Muscle of leg (tissue), 11 donors: ENCODE data around the gene LRRFIP1. TPM values are rescaled to one million over a fixed set of nuclear protein-coding genes. Genes with fewer than 3 reads are reported as not detected.

Experiments used
- DNase-seq: peaks from one replicate; pipeline ENCODE4 v3.0.0; 2013
- H3K27ac ChIP-seq: one replicate; pipeline ENCODE4 v1.5.1; 2013; ENCODE audit warnings: mild to moderate bottlenecking, low read length, control low read depth
- H3K27me3 ChIP-seq: one replicate; pipeline ENCODE4 v1.6.1; 2013; ENCODE audit warnings: low read length; ENCODE audit not compliant: control insufficient read depth, insufficient read depth
- H3K36me3 ChIP-seq: one replicate; pipeline ENCODE4 v1.6.1; 2013; ENCODE audit warnings: low read length; ENCODE audit not compliant: control insufficient read depth, insufficient read depth
- H3K4me1 ChIP-seq: one replicate; pipeline ENCODE4 v1.6.1; 2013; ENCODE audit warnings: low read length; ENCODE audit not compliant: control insufficient read depth, insufficient read depth
- H3K4me3 ChIP-seq: one replicate; pipeline ENCODE4 v1.5.1; 2013; ENCODE audit warnings: low read length, control low read depth
- H3K9me3 ChIP-seq: replicated peaks from 2 replicates; pipeline ENCODE4 v1.6.1; 2013; ENCODE audit warnings: low read depth, low read length; ENCODE audit not compliant: control insufficient read depth
- WGBS: methylation state at CpG from one replicate; pipeline ENCODE4 v1.1.5; 2013; ENCODE audit warnings: missing lambda C conversion rate; ENCODE audit not compliant: insufficient coverage; 5-methylcytosine and 5-hydroxymethylcytosine counted together
- polyA plus RNA-seq, 8 donors: library from polyadenylated mRNA; unstranded; fragments of 120-200 nt; gene quantifications; one replicate each; pipeline versions ENCODE4 v1.2.1 to v1.2.3, GENCODE V29; 2013; ENCODE audit warnings: inconsistent platforms in 1 of 8, low replicate concordance in 1 of 8; ENCODE audit not compliant: insufficient read length in 8 of 8, insufficient read depth in 1 of 8
- total RNA-seq: library from RNA; stranded (reverse); fragments of 120-200 nt; gene quantifications from one replicate; pipeline ENCODE4 v1.2.4, GENCODE V29; 2013

LRRFIP1 gene
- total and polyA plus RNA-seq, 9 donors, result 95.1 to 182 (median 113) TPM

GRCh38 chr2:237801466-237801865 lies 174.1 kb downstream of the LRRFIP1 start:
- Histone ChIP-seq H3K36me3 (no peaks in the 10 kb centered on the region), H3K27ac (no peak overlapping the region), H3K4me3 (no peak overlapping the region), H3K27me3 (no peaks in the 10 kb centered on the region), H3K9me3 (peaks cover 7% of the 10 kb centered on the region), H3K4me1 (no peaks in the 10 kb centered on the region)
- no CpG with 5 or more reads among the region's 2 CpGs for WGBS
- no peak for DNase-seq

GRCh38 chr2:237806334-237806733 lies 178.9 kb downstream of the LRRFIP1 start:
- Histone ChIP-seq H3K36me3 (no peaks in the 10 kb centered on the region), H3K27ac (no peak overlapping the region), H3K4me1 (no peaks in the 10 kb centered on the region), H3K9me3 (no peaks in the 10 kb centered on the region), H3K27me3 (peaks cover 4% of the 10 kb centered on the region), H3K4me3 (no peak overlapping the region)
- WGBS, result 25% methylated on average over 1 of the region's 2 CpGs
- peak; percentile 54 for DNase-seq

- H3K27ac ChIP-seq, result no peak overlapping the region
- DNase-seq, result no peak
- no peak overlapping the region for H3K4me3 ChIP-seq
- no peaks in the 10 kb centered on the region for H3K36me3 ChIP-seq
- H3K27me3 ChIP-seq, result peaks cover under 1% of the 10 kb centered on the region
- no peaks in the 10 kb centered on the region for H3K4me1 ChIP-seq
- WGBS, result no CpG with 5 or more reads among the region's 1 CpG
- no peaks in the 10 kb centered on the region for H3K9me3 ChIP-seq
Measured at GRCh38 chr2:237815637-237816036, 188.2 kb downstream of the LRRFIP1 start.

GRCh38 chr2:237816531-237816930 lies 189.1 kb downstream of the LRRFIP1 start:
- H3K27ac ChIP-seq, result no peak overlapping the region

GRCh38 chr2:237818066-237818473 lies 190.7 kb downstream of the LRRFIP1 start:
- Histone ChIP-seq H3K27me3 (no peaks in the 10 kb centered on the region), H3K9me3 (no peaks in the 10 kb centered on the region), H3K27ac (no peak overlapping the region), H3K36me3 (no peaks in the 10 kb centered on the region), H3K4me3 (no peak overlapping the region), H3K4me1 (no peaks in the 10 kb centered on the region)
- peak; percentile 15 for DNase-seq
- WGBS, result no CpG with 5 or more reads among the region's 5 CpGs

More at GRCh38 chr2:237816531-237816930, 189.1 kb downstream of the LRRFIP1 start:
- no CpG with 5 or more reads among the region's 1 CpG for WGBS
- DNase-seq, result no peak
- no peaks in the 10 kb centered on the region for H3K36me3 ChIP-seq
- no peak overlapping the region for H3K4me3 ChIP-seq
- no peaks in the 10 kb centered on the region for H3K9me3 ChIP-seq
- H3K27me3 ChIP-seq, result no peaks in the 10 kb centered on the region
- H3K4me1 ChIP-seq, result no peaks in the 10 kb centered on the region

GRCh38 chr2:237819231-237819630 lies 191.8 kb downstream of the LRRFIP1 start:
- Histone ChIP-seq H3K27ac (no peak overlapping the region), H3K36me3 (no peaks in the 10 kb centered on the region), H3K4me3 (no peak overlapping the region), H3K4me1 (no peaks in the 10 kb centered on the region), H3K9me3 (no peaks in the 10 kb centered on the region), H3K27me3 (no peaks in the 10 kb centered on the region)
- WGBS, result no CpG with 5 or more reads among the region's 2 CpGs
- DNase-seq, result no peak

GRCh38 chr2:237820421-237820820 lies 193.0 kb downstream of the LRRFIP1 start:
- Histone ChIP-seq H3K36me3 (no peaks in the 10 kb centered on the region), H3K27ac (no peak overlapping the region), H3K27me3 (no peaks in the 10 kb centered on the region), H3K4me3 (no peak overlapping the region), H3K4me1 (no peaks in the 10 kb centered on the region), H3K9me3 (no peaks in the 10 kb centered on the region)
- WGBS, result 89% methylated on average over 1 of the region's 2 CpGs
- DNase-seq, result no peak

GRCh38 chr2:237823544-237823943 lies 196.2 kb downstream of the LRRFIP1 start:
- H3K36me3 ChIP-seq, result no peaks in the 10 kb centered on the region
- no peak overlapping the region for H3K27ac ChIP-seq
- WGBS, result no CpG with 5 or more reads among the region's 2 CpGs
- H3K27me3 ChIP-seq, result no peaks in the 10 kb centered on the region
- H3K9me3 ChIP-seq, result no peaks in the 10 kb centered on the region
- no peak for DNase-seq
- no peak overlapping the region for H3K4me3 ChIP-seq
- H3K4me1 ChIP-seq, result no peaks in the 10 kb centered on the region

- DNase-seq, result no peak
Measured at GRCh38 chr2:237824085-237824484, 196.7 kb downstream of the LRRFIP1 start.

GRCh38 chr2:237827421-237827987 lies 200.1 kb downstream of the LRRFIP1 start:
- H3K9me3 ChIP-seq, result no peaks in the 10 kb centered on the region
- no peaks in the 10 kb centered on the region for H3K27me3 ChIP-seq
- no peak overlapping the region for H3K4me3 ChIP-seq
- H3K27ac ChIP-seq, result no peak overlapping the region
- no peaks in the 10 kb centered on the region for H3K4me1 ChIP-seq
- H3K36me3 ChIP-seq, result no peaks in the 10 kb centered on the region
- no peak for DNase-seq
- WGBS, result no CpG with 5 or more reads among the region's 3 CpGs

More at GRCh38 chr2:237824085-237824484, 196.7 kb downstream of the LRRFIP1 start:
- Histone ChIP-seq H3K27me3 (no peaks in the 10 kb centered on the region), H3K4me3 (no peak overlapping the region), H3K9me3 (no peaks in the 10 kb centered on the region), H3K36me3 (no peaks in the 10 kb centered on the region), H3K4me1 (no peaks in the 10 kb centered on the region), H3K27ac (no peak overlapping the region)
- 76% methylated on average over 4 of the region's 6 CpGs for WGBS
